IPS-18a (cell line): Measurements from ENCODE around the gene OTUB2.

ENCODE experiments used
- H3K27ac ChIP-seq: one replicate; pipeline ENCODE4 v1.5.1; 2013; ENCODE audit warnings: low read length
- H3K27me3 ChIP-seq: one replicate; pipeline ENCODE4 v1.6.1; 2013; ENCODE audit warnings: mild to moderate bottlenecking, low read length; ENCODE audit not compliant: control insufficient read depth, insufficient read depth
- H3K36me3 ChIP-seq: one replicate; pipeline ENCODE4 v1.6.1; 2013; ENCODE audit warnings: low read depth, low read length; ENCODE audit not compliant: control insufficient read depth
- H3K4me1 ChIP-seq: one replicate; pipeline ENCODE4 v1.6.1; 2013; ENCODE audit warnings: low read depth, low read length; ENCODE audit not compliant: control insufficient read depth
- H3K4me3 ChIP-seq: one replicate; pipeline ENCODE4 v1.5.1; 2013; ENCODE audit warnings: low read length
- H3K9ac ChIP-seq: one replicate; pipeline ENCODE4 v1.6.1; 2013; ENCODE audit warnings: mild to moderate bottlenecking, low read length, moderate library complexity
- H3K9me3 ChIP-seq: one replicate; pipeline ENCODE4 v1.6.1; 2013; ENCODE audit warnings: low read depth, low read length; ENCODE audit not compliant: control insufficient read depth

The OTUB2 gene

DNA sequence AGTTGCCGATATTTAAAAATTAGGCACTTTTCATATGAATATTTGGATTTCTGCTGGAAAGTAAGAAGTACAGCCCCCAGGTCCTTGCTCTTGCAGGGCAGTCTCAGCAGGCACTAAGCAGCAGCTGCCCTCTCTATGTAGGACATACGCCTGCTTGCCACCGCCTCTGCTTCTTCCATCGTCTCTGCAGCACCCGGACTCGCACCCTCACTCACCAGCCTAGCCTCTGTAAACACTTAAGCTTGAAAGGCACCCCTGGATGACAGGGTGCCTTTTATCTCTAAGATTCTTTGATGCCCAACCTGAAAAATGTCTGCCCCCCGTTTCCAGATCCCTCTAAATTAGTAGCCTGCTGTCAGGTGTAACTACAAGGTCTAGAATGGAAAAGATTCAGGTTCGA, 19.0 kb downstream of the OTUB2 start:
- H3K9me3 ChIP-seq, result no peaks in the 10 kb centered on the region
- no peaks in the 10 kb centered on the region for H3K4me1 ChIP-seq
- peaks cover 50% of the 10 kb centered on the region for H3K36me3 ChIP-seq
- no peaks in the 10 kb centered on the region for H3K27me3 ChIP-seq
- H3K4me3 ChIP-seq, result no peak overlapping the region
- H3K9ac ChIP-seq, result no peak overlapping the region
- no peak overlapping the region for H3K27ac ChIP-seq

DNA sequence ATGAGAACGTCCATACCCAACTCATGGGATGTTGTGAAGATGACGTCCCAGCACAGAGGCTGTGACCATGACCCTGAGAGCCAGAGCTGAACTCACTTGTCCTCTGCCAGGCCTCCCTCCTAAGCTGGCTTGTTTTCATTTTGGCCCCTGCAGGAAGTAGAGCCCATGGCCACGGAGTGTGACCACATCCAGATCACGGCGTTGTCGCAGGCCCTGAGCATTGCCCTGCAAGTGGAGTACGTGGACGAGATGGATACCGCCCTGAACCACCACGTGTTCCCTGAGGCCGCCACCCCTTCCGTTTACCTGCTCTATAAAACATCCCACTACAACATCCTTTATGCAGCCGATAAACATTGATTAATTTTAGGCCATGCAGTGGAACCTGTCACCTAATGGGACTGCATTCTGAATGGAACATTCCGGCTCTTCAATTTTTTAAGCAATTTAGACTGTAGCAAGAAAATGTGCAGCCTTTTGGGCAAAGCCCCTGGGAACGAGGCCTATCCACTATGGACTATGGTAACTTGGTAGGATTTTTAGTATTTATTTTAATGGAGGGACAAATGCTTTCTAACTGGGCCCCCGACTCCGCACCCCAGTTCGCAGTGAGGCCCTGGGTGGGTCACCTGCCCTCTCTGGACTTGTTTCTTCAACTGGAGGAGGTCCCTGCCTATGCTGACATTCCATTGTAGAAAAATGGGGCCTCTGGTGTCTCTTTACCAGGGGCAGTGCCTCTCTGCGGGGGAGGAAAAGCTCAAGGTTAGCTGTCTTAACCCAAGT, 19.6 kb downstream of the OTUB2 start:
- H3K36me3 ChIP-seq, result peaks cover 56% of the 10 kb centered on the region

DNA sequence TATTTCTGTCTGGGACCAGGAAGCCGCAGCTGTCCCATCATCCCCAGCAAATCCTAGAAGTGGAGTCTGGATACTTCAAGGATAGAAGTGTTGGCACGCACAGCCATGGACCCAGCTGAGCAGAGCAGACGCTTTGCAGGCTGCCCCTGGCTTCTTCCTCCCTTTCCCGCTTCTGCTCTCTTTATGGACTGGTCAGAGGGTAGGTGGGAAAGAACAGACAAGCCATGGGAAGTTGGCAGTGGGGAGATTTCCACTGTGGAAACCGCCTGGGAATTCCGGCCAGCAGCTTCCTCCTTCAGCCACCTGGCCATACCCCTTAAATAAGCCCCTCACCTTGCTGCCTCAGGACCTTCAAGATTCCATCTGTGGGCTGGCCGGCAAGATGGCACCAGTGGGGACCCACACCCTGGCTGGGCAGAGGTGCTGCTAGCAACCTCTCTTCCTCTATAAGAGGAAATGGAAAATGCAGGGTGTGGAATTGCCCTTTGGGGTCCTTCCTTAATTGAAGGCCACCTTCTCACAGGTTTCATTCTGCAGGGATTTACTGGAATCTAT, 20.6 kb downstream of the OTUB2 start:
- Histone ChIP-seq H3K4me1 (no peaks in the 10 kb centered on the region), H3K9me3 (no peaks in the 10 kb centered on the region), H3K27me3 (no peaks in the 10 kb centered on the region), H3K36me3 (peaks cover 63% of the 10 kb centered on the region), H3K27ac (no peak overlapping the region), H3K9ac (no peak overlapping the region), H3K4me3 (no peak overlapping the region)

More for the DNA sequence above, 19.6 kb downstream of the OTUB2 start:
- H3K9me3 ChIP-seq, result no peaks in the 10 kb centered on the region
- H3K27me3 ChIP-seq, result no peaks in the 10 kb centered on the region
- no peak overlapping the region for H3K27ac ChIP-seq
- no peak overlapping the region for H3K9ac ChIP-seq
- no peaks in the 10 kb centered on the region for H3K4me1 ChIP-seq
- no peak overlapping the region for H3K4me3 ChIP-seq

DNA sequence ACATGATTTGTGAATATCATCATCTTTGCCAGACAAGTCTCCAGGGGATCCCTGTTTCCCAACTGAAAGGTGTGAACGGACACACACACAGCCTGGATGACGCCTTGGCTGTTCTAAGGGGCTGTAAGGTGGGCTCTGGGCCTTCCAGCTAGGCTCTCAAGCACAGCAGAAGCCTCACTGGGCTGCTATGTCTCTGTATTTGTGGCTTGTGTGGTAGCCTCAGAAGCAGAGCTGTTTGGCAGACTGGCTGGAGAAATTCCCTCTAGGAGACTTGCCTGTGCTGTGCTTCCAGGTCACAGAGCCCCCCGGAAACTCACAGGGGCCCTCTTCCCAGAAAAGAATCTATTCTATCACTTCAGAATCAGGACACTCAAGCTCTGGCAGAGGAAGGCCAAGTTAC, 21.4 kb downstream of the OTUB2 start:
- Histone ChIP-seq H3K9me3 (no peaks in the 10 kb centered on the region), H3K36me3 (peaks cover 66% of the 10 kb centered on the region), H3K4me3 (no peak overlapping the region), H3K4me1 (peaks cover 3% of the 10 kb centered on the region), H3K27me3 (no peaks in the 10 kb centered on the region), H3K9ac (no peak overlapping the region), H3K27ac (no peak overlapping the region)

DNA sequence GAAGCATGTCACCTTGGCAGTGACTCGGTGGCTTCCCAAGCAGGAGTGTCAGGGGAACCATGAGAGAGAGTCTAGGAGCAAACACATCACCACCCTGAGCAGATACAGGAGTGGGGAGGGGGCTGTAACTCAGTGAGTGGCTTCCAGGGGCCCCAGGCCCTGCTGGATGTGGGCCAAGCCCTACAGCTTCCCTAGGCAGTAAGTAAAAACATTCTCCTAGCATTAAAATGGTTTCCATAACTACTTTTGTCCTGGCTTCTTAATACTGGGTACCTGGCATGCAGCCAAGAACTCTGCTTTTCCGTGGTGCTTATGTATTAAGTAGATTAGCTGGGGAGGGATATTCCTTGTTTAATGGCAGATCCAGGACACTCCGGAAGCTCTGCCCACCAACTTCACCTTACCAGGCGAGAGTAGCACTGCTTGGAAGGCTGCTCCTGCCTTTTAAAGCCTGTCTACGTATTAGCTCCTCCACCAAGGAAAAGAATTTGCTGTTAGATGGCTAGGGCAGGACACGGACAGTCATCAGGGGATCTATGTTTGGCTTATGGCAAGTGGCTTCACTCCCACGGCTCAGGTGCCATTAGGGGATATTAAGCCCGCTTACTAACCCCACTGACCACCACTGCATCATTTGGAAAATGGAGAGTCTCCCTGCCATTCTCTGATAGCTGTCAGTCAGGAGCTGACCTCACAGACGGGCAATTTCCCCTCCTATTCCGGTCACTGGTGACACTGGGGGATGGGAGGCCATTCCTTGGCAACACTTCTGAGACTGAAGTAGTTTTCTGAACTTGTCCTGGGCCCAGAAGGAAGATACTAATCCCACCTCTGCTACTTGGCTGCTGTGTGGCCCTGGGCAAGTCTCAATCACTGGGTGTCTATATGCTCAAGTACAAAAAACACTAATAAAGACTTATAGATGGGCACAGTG, 22.8 kb downstream of the OTUB2 start:
- no peaks in the 10 kb centered on the region for H3K9me3 ChIP-seq
- peaks cover 4% of the 10 kb centered on the region for H3K4me1 ChIP-seq
- no peak overlapping the region for H3K9ac ChIP-seq
- no peaks in the 10 kb centered on the region for H3K27me3 ChIP-seq
- peaks cover 69% of the 10 kb centered on the region for H3K36me3 ChIP-seq
- no peak overlapping the region for H3K27ac ChIP-seq
- no peak overlapping the region for H3K4me3 ChIP-seq

DNA sequence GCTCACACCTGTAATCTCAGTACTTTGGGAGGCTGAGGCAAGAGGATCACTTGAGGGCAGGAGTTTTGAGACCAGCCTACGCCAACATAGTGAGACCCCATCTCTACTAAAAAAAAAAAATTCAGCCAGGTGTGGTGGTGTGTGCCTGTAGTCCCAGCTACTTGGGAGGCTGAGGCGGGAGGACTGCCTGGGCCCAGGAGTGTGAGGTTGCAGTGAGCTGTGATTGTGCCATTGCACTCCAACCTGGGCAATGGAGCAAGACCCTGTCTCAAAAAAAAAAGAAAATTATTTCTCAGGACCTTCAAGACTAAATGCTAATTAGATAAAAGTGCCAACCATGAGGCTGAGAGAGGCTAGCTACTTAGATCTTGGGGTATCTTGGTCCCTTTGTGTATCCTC, 23.5 kb downstream of the OTUB2 start:
- no peak overlapping the region for H3K4me3 ChIP-seq
- no peaks in the 10 kb centered on the region for H3K27me3 ChIP-seq
- peaks cover 71% of the 10 kb centered on the region for H3K36me3 ChIP-seq
- H3K9me3 ChIP-seq, result no peaks in the 10 kb centered on the region
- H3K4me1 ChIP-seq, result peaks cover 4% of the 10 kb centered on the region
- H3K9ac ChIP-seq, result no peak overlapping the region
- H3K27ac ChIP-seq, result no peak overlapping the region

DNA sequence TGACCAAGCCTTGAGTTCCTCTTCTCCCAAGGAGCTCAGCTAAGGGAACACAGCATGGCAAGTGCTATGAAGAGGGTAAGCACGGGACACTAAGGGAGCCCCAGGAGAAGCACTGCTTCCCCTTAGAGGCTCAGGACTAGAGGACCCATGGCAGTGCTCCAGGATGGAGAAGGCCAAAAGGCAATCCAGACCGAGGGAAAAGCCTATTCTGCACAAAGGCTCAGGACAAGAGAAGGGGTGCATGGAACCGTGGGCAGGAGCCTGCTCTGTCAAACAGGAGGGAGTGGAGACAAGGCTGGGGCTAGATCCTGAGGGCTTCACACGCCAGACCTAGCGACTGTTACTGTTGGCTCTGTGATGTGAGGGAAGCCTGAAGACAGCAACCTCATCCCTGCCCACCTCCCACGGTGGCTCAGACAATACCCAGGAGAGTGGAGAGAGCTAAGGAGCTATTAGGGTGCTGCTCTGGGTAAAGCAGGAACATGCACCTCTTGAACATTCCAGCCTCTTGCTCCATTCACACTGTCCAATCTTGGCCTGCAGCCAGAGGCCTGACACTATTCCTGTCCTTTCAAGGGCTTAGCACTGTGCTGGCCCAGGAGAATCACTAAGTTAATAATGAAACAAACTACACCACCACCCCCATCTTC, 24.2 kb downstream of the OTUB2 start:
- H3K36me3 ChIP-seq, result peaks cover 77% of the 10 kb centered on the region
- H3K9ac ChIP-seq, result no peak overlapping the region
- no peaks in the 10 kb centered on the region for H3K27me3 ChIP-seq
- H3K4me1 ChIP-seq, result peaks cover 4% of the 10 kb centered on the region
- H3K9me3 ChIP-seq, result no peaks in the 10 kb centered on the region
- no peak overlapping the region for H3K27ac ChIP-seq
- no peak overlapping the region for H3K4me3 ChIP-seq

DNA sequence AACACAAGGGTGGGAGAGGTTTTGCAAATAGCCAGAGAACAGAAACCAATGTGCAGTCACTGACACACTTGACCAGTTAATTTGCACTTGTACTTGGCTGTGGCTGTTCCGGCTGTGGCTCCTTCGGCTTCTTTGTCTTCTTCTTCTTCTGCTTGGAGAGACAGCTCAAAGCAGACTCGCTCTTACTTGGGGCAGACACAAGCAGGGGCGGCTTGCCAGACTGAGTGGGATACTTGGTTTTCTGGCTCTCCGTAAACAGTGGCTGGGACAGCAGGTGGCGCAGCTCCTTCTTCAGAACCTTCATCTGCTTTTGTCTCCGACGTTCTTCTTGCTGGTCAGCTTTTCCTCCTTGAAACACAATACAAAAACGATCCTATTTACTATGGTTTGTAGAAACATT, 25.0 kb downstream of the OTUB2 start:
- Histone ChIP-seq H3K27ac (no peak overlapping the region), H3K4me1 (peaks cover 4% of the 10 kb centered on the region), H3K36me3 (peaks cover 77% of the 10 kb centered on the region)

DNA sequence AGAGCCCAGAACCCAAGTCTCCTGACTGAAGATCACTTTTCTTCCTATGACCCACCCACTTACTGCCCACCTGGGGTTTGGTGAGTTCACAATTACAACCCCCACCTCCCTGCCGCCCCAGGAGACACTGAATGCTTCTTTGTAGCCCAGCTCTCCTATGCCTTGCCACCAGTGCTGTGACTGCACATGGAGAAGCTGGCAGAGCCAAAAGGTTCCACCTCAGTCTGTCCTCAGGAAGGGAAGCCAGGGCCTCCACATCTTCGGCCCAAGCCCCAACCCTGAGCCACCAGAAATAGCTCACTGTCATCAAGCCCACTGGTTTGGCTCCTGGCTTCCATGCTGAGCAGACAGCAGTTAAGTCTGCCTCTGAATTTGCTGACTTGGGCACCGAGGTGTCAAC, 25.6 kb downstream of the OTUB2 start:
- H3K27ac ChIP-seq, result no peak overlapping the region

More for the DNA sequence above, 25.0 kb downstream of the OTUB2 start:
- H3K4me3 ChIP-seq, result no peak overlapping the region
- no peaks in the 10 kb centered on the region for H3K9me3 ChIP-seq
- H3K27me3 ChIP-seq, result no peaks in the 10 kb centered on the region
- no peak overlapping the region for H3K9ac ChIP-seq

DNA sequence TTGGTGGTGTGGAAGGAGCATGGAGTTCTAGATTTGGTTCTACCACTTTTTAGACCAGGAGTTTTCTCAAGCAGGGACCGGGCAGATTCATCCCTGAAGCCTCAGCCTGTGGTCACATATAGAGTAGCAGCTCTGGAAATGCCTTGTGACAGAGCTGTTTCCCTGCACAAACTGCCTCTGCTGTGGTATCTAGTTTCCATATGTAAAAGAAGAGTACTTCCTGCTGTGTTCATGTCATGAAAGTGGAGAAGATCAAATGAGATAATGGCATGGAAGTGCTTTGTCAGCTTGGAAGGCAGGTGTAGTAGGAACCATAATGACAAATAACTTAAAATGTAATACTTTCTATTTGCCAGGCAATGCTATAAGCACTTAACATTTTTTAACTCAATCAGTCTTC, 26.1 kb downstream of the OTUB2 start:
- H3K27ac ChIP-seq, result no peak overlapping the region
- no peaks in the 10 kb centered on the region for H3K9me3 ChIP-seq
- no peak overlapping the region for H3K4me3 ChIP-seq
- peaks cover 78% of the 10 kb centered on the region for H3K36me3 ChIP-seq
- no peaks in the 10 kb centered on the region for H3K27me3 ChIP-seq
- no peak overlapping the region for H3K9ac ChIP-seq
- peaks cover 4% of the 10 kb centered on the region for H3K4me1 ChIP-seq

More for the DNA sequence above, 25.6 kb downstream of the OTUB2 start:
- Histone ChIP-seq H3K9ac (no peak overlapping the region), H3K9me3 (no peaks in the 10 kb centered on the region), H3K36me3 (peaks cover 79% of the 10 kb centered on the region), H3K4me3 (no peak overlapping the region), H3K4me1 (peaks cover 4% of the 10 kb centered on the region), H3K27me3 (no peaks in the 10 kb centered on the region)

DNA sequence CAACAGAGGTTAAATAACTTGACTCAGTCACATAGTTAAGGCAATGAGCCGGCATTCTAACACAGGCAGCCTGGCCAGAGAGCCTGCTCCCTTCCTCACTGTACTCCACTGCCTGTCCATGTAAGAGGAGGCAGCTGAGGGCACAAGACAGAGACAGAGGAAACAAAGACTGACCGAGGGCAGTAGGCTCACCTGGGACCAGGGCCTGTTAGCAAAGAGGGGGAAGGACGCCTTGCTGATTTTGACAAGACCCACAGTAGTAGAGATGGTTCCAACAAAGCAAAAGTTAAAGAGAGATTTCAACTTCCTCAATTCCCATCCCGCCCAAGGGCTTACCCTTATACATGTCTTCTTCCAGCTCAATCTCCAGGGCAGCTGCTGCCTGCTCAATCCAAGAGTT, 26.5 kb downstream of the OTUB2 start:
- H3K9me3 ChIP-seq, result no peaks in the 10 kb centered on the region
- no peak overlapping the region for H3K4me3 ChIP-seq
- no peak overlapping the region for H3K27ac ChIP-seq
- peaks cover 4% of the 10 kb centered on the region for H3K4me1 ChIP-seq
- H3K27me3 ChIP-seq, result no peaks in the 10 kb centered on the region
- H3K36me3 ChIP-seq, result peaks cover 77% of the 10 kb centered on the region
- no peak overlapping the region for H3K9ac ChIP-seq
